Stimulated activated CD8-positive, alpha-beta memory T cell treated with anti-CD3 and anti-CD28 coated beads, Interleukin-2, amount 100 ng/mL, for 1 hour (primary cell): Measurements from ENCODE around the gene SLC24A4.

Source experiments
- DNase-seq, 2 donors: peaks; one replicate each; pipeline ENCODE4 v3.0.0-alpha.2; 2020; ENCODE audit warnings: low read depth in 2 of 2

The SLC24A4 gene

GRCh38 chr14:92475451-92476187, 152.7 kb downstream of the SLC24A4 start:
- no peak for DNase-seq

DNA sequence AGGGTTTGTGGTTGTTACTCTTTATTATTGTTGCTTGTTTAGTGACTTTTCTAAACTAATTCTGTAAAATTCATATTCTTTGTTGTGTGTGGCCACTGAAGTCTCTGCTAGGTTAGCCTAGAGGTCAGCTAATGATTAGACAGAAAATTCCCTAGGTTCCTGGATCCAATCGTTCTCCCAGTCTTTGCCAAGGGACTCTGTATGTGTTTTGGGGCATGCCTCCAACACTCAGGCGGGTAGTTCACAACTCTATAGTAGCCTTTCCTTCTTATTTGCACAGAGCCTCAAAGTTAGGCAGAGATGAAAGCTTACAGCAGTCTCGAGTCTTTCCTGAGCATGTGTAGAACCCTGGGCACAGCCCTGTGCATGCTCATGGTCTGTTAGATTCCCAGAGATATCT, 157.9 kb downstream of the SLC24A4 start:
- DNase-seq = no peak

- DNase-seq = no peak
These were observed 158.4 kb downstream of the SLC24A4 start for GRCh38 chr14:92481386-92481785.

DNA sequence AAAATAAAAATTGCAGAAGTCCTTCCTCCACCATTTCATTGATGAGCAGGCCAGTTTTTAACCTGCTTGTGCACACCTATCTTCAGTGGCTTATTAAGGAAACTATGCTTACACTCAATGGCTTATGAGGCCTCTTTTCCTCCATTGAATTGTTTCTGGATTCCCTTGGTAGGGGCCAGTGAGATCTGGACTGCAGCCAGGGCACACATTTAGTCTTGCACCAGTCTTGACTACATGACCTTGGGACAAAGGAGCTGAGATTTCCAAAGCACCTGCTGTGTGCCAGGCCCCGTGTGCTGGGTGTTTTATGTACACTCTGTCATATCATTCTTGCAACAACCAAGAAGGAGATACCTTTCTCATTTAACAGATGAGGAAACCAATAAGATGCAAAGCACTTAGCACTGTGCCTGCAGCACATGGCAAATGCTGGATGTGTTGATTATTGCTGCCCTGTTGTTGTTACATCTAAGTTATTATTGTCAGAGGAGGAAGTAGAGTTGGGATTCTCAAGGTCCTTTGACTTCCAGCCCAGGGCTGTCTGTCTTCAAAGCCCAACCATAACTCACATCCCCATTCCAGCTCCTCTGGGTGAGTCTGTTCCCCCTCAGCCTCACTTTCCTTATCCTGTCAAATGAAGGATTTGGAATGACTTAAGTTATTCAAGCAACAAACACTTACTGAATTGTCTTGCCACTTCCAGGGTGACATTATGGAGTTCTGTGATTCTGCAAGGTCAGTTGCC, 159.0 kb downstream of the SLC24A4 start:
- DNase-seq = no peak

DNA sequence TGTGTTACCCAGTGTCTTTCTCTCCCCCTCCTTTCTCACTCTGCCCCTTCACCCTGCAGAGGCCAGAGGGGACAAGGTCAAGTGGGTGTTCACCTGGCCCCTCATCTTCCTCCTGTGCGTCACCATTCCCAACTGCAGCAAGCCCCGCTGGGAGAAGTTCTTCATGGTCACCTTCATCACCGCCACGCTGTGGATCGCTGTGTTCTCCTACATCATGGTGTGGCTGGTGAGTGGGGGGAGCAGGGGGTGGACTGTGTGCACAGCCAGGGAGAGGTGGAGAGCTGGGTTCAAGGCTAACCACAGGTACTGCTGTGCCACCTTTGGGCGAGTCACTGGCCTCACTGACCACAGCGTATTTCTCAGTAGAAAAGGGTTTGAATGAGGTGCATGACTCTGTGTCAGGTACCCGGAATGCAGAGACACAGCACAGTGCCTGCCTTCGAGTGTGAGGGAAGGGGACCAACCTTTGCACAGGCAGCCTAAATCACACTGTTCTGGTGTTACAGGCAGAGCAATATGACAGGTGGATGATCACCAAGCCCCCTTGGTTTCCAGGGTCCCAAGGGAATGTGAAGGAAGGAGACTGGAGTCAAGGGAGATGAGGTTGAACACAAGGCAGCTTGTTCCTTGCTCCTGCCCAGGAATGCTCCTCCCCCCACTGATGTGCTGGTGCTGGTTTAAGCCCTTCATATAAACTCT, 159.8 kb downstream of the SLC24A4 start:
- no peak for DNase-seq

GRCh38 chr14:92484132-92484823, 161.3 kb downstream of the SLC24A4 start:
- no peak for DNase-seq

DNA sequence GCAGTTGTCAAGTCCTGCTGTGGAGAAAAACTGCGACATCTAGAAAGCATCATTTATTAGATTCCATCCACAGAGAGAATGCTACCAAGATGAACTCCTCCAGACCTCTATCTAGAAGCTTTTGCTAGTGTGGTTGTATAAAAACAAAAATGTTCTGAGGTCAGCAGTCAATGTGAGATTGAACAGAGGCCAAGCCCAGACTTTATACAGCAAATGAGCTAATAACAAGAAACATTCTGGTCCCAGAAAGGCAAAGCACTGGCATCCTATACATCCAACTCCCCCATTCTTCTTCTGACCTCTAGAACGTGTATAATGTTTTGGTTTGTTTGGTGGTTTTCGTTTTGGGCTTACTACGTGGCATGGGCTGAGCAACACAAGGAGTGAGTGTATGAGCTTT, 163.9 kb downstream of the SLC24A4 start:
- no peak for DNase-seq

DNA sequence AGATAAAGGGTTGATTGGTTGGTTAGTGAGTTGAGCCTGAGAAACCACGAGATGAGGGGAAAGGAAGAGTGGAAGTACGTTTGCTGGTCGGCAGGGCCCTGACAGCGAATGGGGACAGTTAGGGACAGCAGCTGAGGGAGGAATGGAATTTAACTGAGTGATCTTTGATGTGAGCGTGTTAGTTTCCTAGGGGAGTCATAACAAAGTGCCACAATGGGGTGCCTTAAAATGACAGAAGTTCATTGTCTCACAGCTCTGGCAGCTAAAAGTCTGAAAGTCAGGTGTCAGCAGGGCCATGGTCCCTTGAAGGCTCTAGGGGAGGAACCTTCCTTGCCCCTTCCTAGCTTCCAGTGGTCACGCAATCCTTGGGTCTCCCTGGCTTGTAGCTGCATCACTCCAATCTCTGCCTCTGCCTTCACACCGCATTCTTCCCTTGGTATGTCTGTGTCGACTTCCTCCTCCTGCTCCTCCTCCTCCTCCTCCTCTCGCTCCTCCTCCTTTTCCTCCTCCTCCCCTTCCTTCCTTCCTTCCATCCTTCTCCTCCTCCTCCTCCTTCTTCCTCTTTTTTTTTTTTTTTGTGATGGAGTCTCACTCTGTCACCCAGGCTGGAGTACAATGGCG, 164.7 kb downstream of the SLC24A4 start:
- DNase-seq = no peak

- no peak for DNase-seq
These were observed 166.7 kb downstream of the SLC24A4 start for GRCh38 chr14:92489394-92490238.

DNA sequence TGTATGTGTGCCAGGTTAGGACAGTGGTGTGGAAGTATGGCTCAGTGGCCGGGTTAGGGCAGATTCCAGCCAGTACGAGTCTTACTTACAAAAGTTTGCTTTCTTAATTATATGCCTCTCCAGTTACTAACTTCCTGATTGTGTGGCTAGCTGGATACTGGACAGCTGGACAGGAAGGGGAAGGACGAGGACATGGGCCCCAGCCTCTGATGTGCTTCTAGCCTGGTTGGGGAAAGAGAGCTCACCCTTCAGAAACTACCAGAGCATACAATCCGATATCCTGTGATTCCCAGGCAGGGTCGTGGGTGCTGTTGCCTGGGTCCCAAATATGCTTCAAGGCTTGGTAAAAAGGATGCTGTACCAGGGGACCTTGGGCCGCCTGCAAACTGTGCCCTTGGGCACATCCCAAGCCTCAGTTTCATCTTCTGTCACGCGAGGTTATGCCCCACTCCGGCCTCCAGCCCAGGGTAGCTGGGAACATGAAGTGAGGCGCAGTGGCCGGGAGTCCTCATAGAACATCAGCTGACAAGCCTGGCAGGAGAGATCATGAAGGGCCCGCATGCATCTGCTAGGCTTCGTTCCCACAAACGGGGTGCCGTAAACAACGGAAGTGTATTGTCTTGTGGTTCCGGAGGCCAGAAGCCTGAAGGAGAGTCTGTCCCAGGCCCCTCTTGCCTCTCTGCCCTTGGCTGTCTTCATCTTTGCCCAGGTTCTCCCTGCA, 167.4 kb downstream of the SLC24A4 start:
- no peak for DNase-seq

GRCh38 chr14:92491782-92492181, 168.8 kb downstream of the SLC24A4 start:
- no peak for DNase-seq

DNA sequence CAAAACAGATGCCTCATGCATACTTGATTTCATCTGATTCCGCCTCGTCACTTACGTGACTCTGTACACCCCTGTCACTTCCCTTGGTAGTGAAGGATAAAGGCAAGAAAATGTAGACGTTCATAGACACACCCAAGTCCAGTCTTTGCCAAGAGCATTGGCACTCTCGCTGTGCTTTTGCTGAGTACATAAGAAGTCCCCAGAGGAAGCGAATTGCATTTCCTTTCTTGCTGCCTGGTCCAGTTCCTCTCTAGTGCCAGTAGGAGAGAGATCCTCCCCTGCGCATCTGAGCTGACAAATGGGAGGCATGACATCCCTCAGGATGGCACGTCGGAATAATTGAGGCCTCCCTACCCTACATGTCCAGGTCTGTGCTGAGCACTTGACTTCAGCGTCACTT, 169.3 kb downstream of the SLC24A4 start:
- DNase-seq = no peak

- no peak for DNase-seq
These were observed 170.1 kb downstream of the SLC24A4 start for GRCh38 chr14:92493024-92493423.

DNA sequence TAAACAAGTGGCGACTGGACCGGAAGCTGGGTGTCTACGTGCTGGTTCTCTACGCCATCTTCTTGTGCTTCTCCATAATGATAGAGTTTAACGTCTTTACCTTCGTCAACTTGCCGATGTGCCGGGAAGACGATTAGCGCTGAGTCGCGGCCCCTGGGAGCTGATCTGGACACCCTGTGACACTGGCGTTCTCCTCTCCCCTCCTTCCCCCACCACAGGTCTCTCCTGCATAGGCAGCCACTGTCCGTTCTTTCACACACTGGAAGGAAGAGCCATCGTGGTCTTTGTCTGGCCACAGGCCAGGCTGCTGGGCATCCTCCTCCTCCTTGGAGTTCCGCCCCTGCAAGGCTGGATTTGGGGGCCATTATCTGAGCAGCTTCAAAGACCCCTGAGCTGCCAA, 170.5 kb downstream of the SLC24A4 start:
- no peak for DNase-seq

- DNase-seq = no peak
These were observed 171.5 kb downstream of the SLC24A4 start for GRCh38 chr14:92494512-92494911.

DNA sequence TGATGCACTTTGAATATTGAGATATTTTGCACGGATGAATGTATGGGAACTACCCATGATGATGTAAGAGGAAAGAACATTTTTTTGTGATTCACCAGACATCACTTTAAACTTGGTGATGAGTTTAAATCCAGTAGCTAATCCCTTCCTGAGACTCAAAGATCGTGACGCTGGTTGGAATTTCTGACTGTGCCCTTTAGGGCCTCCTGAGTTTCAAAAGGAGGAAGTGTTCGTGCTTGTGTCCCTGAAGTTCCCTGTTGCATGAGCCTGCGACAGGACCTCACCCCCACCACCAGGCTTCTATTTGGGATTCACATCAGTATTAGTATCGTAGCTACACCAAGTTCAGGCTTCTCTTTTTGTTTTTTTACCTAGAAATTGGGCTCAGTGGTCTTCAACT, 172.1 kb downstream of the SLC24A4 start:
- no peak for DNase-seq

- no peak for DNase-seq
These were observed 173.4 kb downstream of the SLC24A4 start for GRCh38 chr14:92496191-92496857.

DNA sequence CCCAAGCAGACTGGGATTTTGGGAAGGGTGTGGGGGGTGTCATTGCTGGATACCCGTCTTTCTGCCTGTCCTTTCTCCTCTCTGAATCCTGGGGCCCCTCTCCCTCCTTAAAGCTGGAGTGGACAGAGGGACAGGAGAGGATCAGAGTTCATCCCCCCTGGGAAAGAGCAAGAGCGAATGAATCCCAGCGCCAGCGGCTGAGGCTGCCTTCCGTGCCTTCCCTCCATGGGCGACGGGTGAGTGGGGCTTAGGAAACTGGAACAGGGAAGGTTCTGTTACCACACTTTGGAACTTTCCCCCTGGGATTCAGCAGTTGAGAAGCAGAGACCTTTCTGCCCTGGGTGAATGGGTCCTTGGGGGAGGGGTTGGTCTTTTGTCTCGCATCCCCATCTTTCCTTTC, 174.4 kb downstream of the SLC24A4 start:
- no peak for DNase-seq

DNA sequence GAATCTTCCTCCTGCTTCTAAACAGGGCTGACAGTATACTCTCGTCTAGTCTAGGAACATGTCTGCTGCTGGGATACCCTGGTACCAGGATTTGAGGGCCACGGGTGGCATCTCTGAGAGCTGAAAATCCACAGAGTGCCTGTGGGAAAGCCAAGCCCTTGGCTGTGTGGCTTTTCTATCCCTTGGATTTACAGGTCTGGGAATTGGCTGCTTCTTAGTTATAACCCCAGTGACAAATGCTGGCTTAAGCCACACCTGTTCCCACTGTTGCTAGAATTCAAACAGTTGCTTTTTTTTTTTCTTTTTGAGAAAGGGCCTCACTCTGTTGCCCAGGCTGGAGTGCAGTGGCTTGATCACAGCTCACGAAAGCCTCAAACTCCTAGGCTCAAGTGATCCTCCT, 176.3 kb downstream of the SLC24A4 start:
- DNase-seq = no peak
